Gastroesophageal sphincter (tissue), 3 donors: ENCODE data around the gene PCSK2.

ENCODE experiments used
- EP300 ChIP-seq: sonication (generic); formaldehyde crosslinking; IDR thresholded peaks from one replicate; pipeline ENCODE4 v1.6.1; 2017; ENCODE audit warnings: antibody characterized with exemption, mild to moderate bottlenecking
- POLR2A ChIP-seq, 2 donors: fragments of 450-650 bp; IDR thresholded peaks; one replicate each; pipeline ENCODE4 v1.6.1; 2017; ENCODE audit warnings: antibody characterized with exemption in 2 of 2, mild to moderate bottlenecking in 2 of 2, moderate library complexity in 1 of 2
- POLR2AphosphoS5 ChIP-seq: sonication (generic); formaldehyde crosslinking; IDR thresholded peaks from one replicate; pipeline ENCODE4 v1.6.1; 2017; ENCODE audit warnings: antibody characterized with exemption
- TF ChIP-seq, protein P1 (sequence below), 4 experiments: fragments of 200-600 bp in 2 of 4; fragments of 450-650 bp in 2 of 4; sonication (generic) in 1 of 4; IDR thresholded peaks; one replicate each; pipeline ENCODE4 v1.5.1; 2017 to 2019; ENCODE audit warnings: antibody characterized with exemption in 4 of 4, mild to moderate bottlenecking in 2 of 4, moderate library complexity in 2 of 4

GRCh38 chr20:17505636-17506517, 279.0 kb downstream of the PCSK2 start:
- TF ChIP-seq, protein P1, sequence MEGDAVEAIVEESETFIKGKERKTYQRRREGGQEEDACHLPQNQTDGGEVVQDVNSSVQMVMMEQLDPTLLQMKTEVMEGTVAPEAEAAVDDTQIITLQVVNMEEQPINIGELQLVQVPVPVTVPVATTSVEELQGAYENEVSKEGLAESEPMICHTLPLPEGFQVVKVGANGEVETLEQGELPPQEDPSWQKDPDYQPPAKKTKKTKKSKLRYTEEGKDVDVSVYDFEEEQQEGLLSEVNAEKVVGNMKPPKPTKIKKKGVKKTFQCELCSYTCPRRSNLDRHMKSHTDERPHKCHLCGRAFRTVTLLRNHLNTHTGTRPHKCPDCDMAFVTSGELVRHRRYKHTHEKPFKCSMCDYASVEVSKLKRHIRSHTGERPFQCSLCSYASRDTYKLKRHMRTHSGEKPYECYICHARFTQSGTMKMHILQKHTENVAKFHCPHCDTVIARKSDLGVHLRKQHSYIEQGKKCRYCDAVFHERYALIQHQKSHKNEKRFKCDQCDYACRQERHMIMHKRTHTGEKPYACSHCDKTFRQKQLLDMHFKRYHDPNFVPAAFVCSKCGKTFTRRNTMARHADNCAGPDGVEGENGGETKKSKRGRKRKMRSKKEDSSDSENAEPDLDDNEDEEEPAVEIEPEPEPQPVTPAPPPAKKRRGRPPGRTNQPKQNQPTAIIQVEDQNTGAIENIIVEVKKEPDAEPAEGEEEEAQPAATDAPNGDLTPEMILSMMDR (IDR thresholded peaks at IDR 0.05), result no peak
- TF ChIP-seq POLR2A (IDR thresholded peaks at IDR 0.05) (no peak), POLR2AphosphoS5 (no peak), EP300 (no peak)
